Liver (tissue), 9 donors: ENCODE measurements around the gene PHKB. TPM values are rescaled to one million over a fixed set of nuclear protein-coding genes. Genes with fewer than 3 reads are reported as not detected.

ENCODE experiments used
- DNase-seq: peaks from one replicate; pipeline ENCODE4 v3.0.0-alpha.2; 2017; ENCODE audit warnings: low spot score
- H3K27ac ChIP-seq, 2 donors: one replicate each; pipeline ENCODE4 v1.7.0; 2013; ENCODE audit warnings: inconsistent platforms in 2 of 2, low read length in 2 of 2, control low read depth in 1 of 2, low read depth in 1 of 2, mild to moderate bottlenecking in 1 of 2
- H3K27me3 ChIP-seq, 4 donors: one replicate each; pipeline versions ENCODE4 v1.6.1 to v1.7.0; 2013; ENCODE audit warnings: low read length in 3 of 4, inconsistent platforms in 1 of 4, mild to moderate bottlenecking in 1 of 4, moderate library complexity in 1 of 4; ENCODE audit not compliant: control insufficient read depth in 4 of 4, insufficient read depth in 4 of 4
- H3K36me3 ChIP-seq, 4 donors: one replicate each; pipeline versions ENCODE4 v1.6.1 to v1.7.0; 2013; ENCODE audit warnings: low read length in 3 of 4, mild to moderate bottlenecking in 3 of 4, low read depth in 1 of 4, moderate library complexity in 1 of 4; ENCODE audit not compliant: control insufficient read depth in 4 of 4, insufficient read depth in 3 of 4
- H3K4me1 ChIP-seq, 4 donors: one replicate each; pipeline versions ENCODE4 v1.6.1 to v1.7.0; 2013; ENCODE audit warnings: low read length in 3 of 4, mild to moderate bottlenecking in 3 of 4, moderate library complexity in 1 of 4; ENCODE audit not compliant: control insufficient read depth in 4 of 4, insufficient read depth in 4 of 4
- H3K4me3 ChIP-seq, 3 donors: one replicate each; pipeline versions ENCODE4 v1.6.1 to v1.7.0; 2013; ENCODE audit warnings: low read length in 3 of 3, control low read depth in 1 of 3, low read depth in 1 of 3, mild to moderate bottlenecking in 1 of 3
- H3K9ac ChIP-seq, 2 donors: one replicate each; pipeline ENCODE4 v1.7.0; 2013; ENCODE audit warnings: low read length in 2 of 2, mild to moderate bottlenecking in 2 of 2, moderate library complexity in 2 of 2, control low read depth in 1 of 2, low read depth in 1 of 2
- H3K9me3 ChIP-seq, 4 donors: one replicate each; pipeline versions ENCODE4 v1.6.1 to v1.7.0; 2013; ENCODE audit warnings: low read length in 3 of 4; ENCODE audit not compliant: control insufficient read depth in 4 of 4
- ATF3 ChIP-seq: IDR thresholded peaks from 2 replicates; pipeline ENCODE4 v1.6.1; 2016; ENCODE audit warnings: antibody characterized with exemption
- CTCF ChIP-seq: fragments of 150-350 bp; IDR thresholded peaks from 2 replicates; pipeline ENCODE4 v1.5.1; 2017; ENCODE audit warnings: improper control_type of control experiment, low read depth, low read length; ENCODE audit not compliant: missing input control
- EGR1 ChIP-seq, 2 donors: IDR thresholded peaks; 2 replicates each; pipeline ENCODE4 v1.6.1; 2016 to 2018; ENCODE audit warnings: antibody characterized with exemption in 2 of 2, low read depth in 2 of 2
- FOXA1 ChIP-seq: IDR thresholded peaks from 2 replicates; pipeline ENCODE4 v1.6.1; 2016; ENCODE audit warnings: antibody characterized with exemption
- GABPA ChIP-seq, 2 donors: IDR thresholded peaks in 1 of 2; conservative IDR thresholded peaks in 1 of 2; 2 replicates each; pipeline ENCODE4 v1.6.1; 2016; ENCODE audit warnings: antibody characterized with exemption in 2 of 2, mild to moderate bottlenecking in 1 of 2, moderate library complexity in 1 of 2
- HNF4A ChIP-seq, 2 donors: conservative IDR thresholded peaks; 2 replicates each; pipeline ENCODE4 v1.6.1; 2016; ENCODE audit warnings: antibody characterized with exemption in 2 of 2, mild to moderate bottlenecking in 2 of 2
- HNF4G ChIP-seq: IDR thresholded peaks from 2 replicates; pipeline ENCODE4 v1.6.1; 2016; ENCODE audit warnings: antibody characterized with exemption
- JUND ChIP-seq, 2 donors: IDR thresholded peaks; 2 replicates each; pipeline ENCODE4 v1.6.1; 2016; ENCODE audit warnings: antibody characterized with exemption in 2 of 2
- NR2F2 ChIP-seq: IDR thresholded peaks from 2 replicates; pipeline ENCODE4 v1.6.1; 2016; ENCODE audit warnings: antibody characterized with exemption
- RAD21 ChIP-seq, 2 donors: IDR thresholded peaks; 2 replicates each; pipeline ENCODE4 v1.6.1; 2016; ENCODE audit warnings: antibody characterized with exemption in 2 of 2, mild to moderate bottlenecking in 2 of 2
- REST ChIP-seq: IDR thresholded peaks from 2 replicates; pipeline ENCODE4 v1.6.1; 2016; ENCODE audit warnings: antibody characterized with exemption, mild to moderate bottlenecking
- RXRA ChIP-seq, 2 donors: IDR thresholded peaks; 2 replicates each; pipeline ENCODE4 v1.6.1; 2017 to 2018; ENCODE audit warnings: antibody characterized with exemption in 2 of 2, mild to moderate bottlenecking in 1 of 2
- SP1 ChIP-seq: IDR thresholded peaks from 2 replicates; pipeline ENCODE4 v1.6.1; 2018; ENCODE audit warnings: antibody characterized with exemption, mild to moderate bottlenecking
- YY1 ChIP-seq: IDR thresholded peaks from 2 replicates; pipeline ENCODE4 v1.6.1; 2016; ENCODE audit warnings: antibody characterized with exemption, mild to moderate bottlenecking
- ZBTB33 ChIP-seq: IDR thresholded peaks from 2 replicates; pipeline ENCODE4 v1.6.1; 2016; ENCODE audit warnings: antibody characterized with exemption
- WGBS: extraction: QIAGEN DNeasy Blood & Tissue Kit; methylation state at CpG from one replicate; pipeline ENCODE4 v1.1.7; 2013; 5-methylcytosine and 5-hydroxymethylcytosine counted together
- polyA plus RNA-seq, 2 donors: library from polyadenylated mRNA; stranded (reverse) in 1 of 2; unstranded in 1 of 2; fragments of 200-250 nt in 1 of 2; fragments of >200 nt in 1 of 2; fragmentation: Nextera tagmentation in 1 of 2; extraction: Ambion mirVana in 1 of 2; gene quantifications; one replicate each; pipeline versions ENCODE4 v1.2.1 to v1.2.3, GENCODE V29; 2013 to 2015
- total RNA-seq, 2 donors: library from RNA; depleted of rRNA; stranded (reverse); fragments of >200 nt; gene quantifications; one replicate each; pipeline ENCODE4 v1.2.3, GENCODE V29; 2014
- donor health status: healthy.
- donor health status: healthy.
- donor health status: healthy.
- donor health status: healthy.
- donor health status: healthy.

Gene PHKB
- total and polyA plus RNA-seq, 4 donors: 13.2 to 49.1 (median 29.0) TPM

GRCh38 chr16:47613251-47613650 is 152.1 kb downstream of the PHKB start:
- Histone ChIP-seq H3K36me3 (peaks cover 3 to 18% (median 8%) of the 10 kb centered on the region in 4 donors), H3K9me3 (no peaks in the 10 kb centered on the region), H3K27ac (no peak overlapping the region), H3K9ac (no peak overlapping the region), H3K4me3 (no peak overlapping the region), H3K27me3 (no peaks in the 10 kb centered on the region), H3K4me1 (no peaks in the 10 kb centered on the region)
- 90% methylated on average over 1 of the region's 1 CpG for WGBS
- DNase-seq: no peak
- TF ChIP-seq HNF4A (conservative IDR thresholded peaks at IDR 0.05) (no peak), SP1 (no peak), CTCF (no peak), HNF4G (no peak), FOXA1 (no peak), ZBTB33 (no peak), EGR1 (IDR thresholded peaks at IDR 0.05; ENCODE audit: low read depth in 2 of 2) (no peak), JUND (IDR thresholded peaks at IDR 0.05) (no peak), RXRA (IDR thresholded peaks at IDR 0.05) (no peak), GABPA (IDR thresholded peaks at IDR 0.05 in 1 of 2, conservative IDR thresholded peaks at IDR 0.05 in 1 of 2) (no peak)

GRCh38 chr16:47617732-47618131 is 156.6 kb downstream of the PHKB start:
- peaks cover 0 to 6% (median 4%) of the 10 kb centered on the region in 4 donors for H3K36me3 ChIP-seq
- H3K4me3 ChIP-seq: no peak overlapping the region
- H3K9me3 ChIP-seq: no peaks in the 10 kb centered on the region
- no peak overlapping the region for H3K27ac ChIP-seq
- no peak overlapping the region for H3K9ac ChIP-seq
- WGBS: 97% methylated on average over 3 of the region's 3 CpGs
- DNase-seq: no peak
- no peaks in the 10 kb centered on the region for H3K27me3 ChIP-seq
- H3K4me1 ChIP-seq: no peaks in the 10 kb centered on the region
- TF ChIP-seq REST (no peak), JUND (IDR thresholded peaks at IDR 0.05) (no peak), EGR1 (IDR thresholded peaks at IDR 0.05; ENCODE audit: low read depth in 2 of 2) (no peak), FOXA1 (no peak), ATF3 (no peak), RAD21 (IDR thresholded peaks at IDR 0.05) (no peak), RXRA (IDR thresholded peaks at IDR 0.05) (no peak), HNF4G (no peak), SP1 (no peak), GABPA (IDR thresholded peaks at IDR 0.05 in 1 of 2, conservative IDR thresholded peaks at IDR 0.05 in 1 of 2) (no peak), YY1 (no peak), NR2F2 (no peak)
